Left ventricle myocardium inferior (tissue), 1 donor: ENCODE measurements around the gene TIMM10B. TPM values are rescaled to one million over a fixed set of nuclear protein-coding genes. Genes with fewer than 3 reads are reported as not detected.
"Not testable (repeated sequence)": the region's sequence is repeated elsewhere in the genome, so short reads cannot be mapped to it uniquely, and the experiment has no call there.

ENCODE experiments used
- DNase-seq: peaks from one replicate; pipeline ENCODE4 v3.0.0-alpha.2; 2020
- H3K27ac ChIP-seq: fragments of 200-600 bp; replicated peaks from 2 replicates; pipeline ENCODE4 v1.8.0; 2021
- H3K27me3 ChIP-seq: fragments of 200-600 bp; 2 replicates; pipeline ENCODE4 v1.8.0; 2021; ENCODE audit warnings: low read depth
- H3K36me3 ChIP-seq: fragments of 200-600 bp; 2 replicates; pipeline ENCODE4 v1.8.0; 2021
- H3K4me1 ChIP-seq: fragments of 200-600 bp; 2 replicates; pipeline ENCODE4 v1.8.0; 2021
- H3K4me3 ChIP-seq: fragments of 200-600 bp; 2 replicates; pipeline ENCODE4 v1.8.0; 2021; ENCODE audit warnings: mild to moderate bottlenecking, moderate library complexity
- H3K9me3 ChIP-seq: fragments of 200-600 bp; replicated peaks from 2 replicates; pipeline ENCODE4 v1.8.0; 2021
- intact Hi-C: fragments of 100-400 bp; cut with micrococcal nuclease; formaldehyde crosslinking; loops from one replicate; pipeline ENCODE4 v1.11.0; 2022
- total RNA-seq: library from RNA; stranded (reverse); fragmentation: NEBNext Ultra II Directional; extraction: Animal tissue kit (Norgen Biotek cat#: 25700); gene quantifications from one replicate; pipeline ENCODE4 v1.2.1, GENCODE V29; 2021
- TF ChIP-seq, protein P1 (sequence below): fragments of 200-600 bp; IDR thresholded peaks from 2 replicates; pipeline ENCODE4 v1.8.0; 2021; ENCODE audit warnings: antibody characterized with exemption, mild to moderate bottlenecking, borderline replicate concordance
- donor health status: DM: no; HTN: yes; CAD: no; lungs with severe emphysema.

TIMM10B gene
- total RNA-seq, 1 donor from 2014 or later: 17.9 TPM

DNA sequence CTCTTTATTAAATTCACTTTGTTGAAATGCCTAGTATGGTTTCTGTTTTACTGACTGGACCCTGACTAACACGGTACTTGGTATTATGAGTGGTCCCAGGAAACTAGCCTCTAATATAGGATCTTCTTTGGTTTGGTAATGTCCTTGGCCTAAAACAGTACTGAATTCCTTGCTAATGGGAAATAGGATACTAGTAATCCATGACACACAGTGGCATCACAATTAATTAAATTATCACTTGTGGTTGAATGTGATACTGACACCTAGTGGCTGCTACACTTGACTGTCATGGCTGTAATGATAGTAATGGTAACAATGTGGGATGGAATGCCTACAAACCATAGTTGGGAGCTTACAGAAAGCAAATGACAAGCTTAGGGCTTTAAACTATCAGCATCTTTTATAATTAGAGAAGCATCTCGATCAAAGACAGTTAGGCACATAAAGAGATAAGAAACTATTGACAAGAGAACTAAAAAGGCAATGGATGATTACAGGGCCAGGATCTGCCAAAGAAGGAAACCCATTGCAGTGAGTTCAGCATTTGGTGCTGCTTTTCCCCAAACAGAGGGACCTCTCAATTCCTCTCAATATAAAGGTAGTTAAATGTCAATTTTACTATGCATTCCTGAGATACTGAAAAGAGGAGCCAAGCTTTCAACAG, 24.4 kb downstream of the TIMM10B start:
- Histone ChIP-seq H3K4me1 (no peaks in the 10 kb centered on the region), H3K4me3 (no peak overlapping the region), H3K9me3 (no peaks in the 10 kb centered on the region), H3K27me3 (no peaks in the 10 kb centered on the region), H3K36me3 (peaks cover 45% of the 10 kb centered on the region), H3K27ac (no peak overlapping the region)
- TF ChIP-seq, protein P1, sequence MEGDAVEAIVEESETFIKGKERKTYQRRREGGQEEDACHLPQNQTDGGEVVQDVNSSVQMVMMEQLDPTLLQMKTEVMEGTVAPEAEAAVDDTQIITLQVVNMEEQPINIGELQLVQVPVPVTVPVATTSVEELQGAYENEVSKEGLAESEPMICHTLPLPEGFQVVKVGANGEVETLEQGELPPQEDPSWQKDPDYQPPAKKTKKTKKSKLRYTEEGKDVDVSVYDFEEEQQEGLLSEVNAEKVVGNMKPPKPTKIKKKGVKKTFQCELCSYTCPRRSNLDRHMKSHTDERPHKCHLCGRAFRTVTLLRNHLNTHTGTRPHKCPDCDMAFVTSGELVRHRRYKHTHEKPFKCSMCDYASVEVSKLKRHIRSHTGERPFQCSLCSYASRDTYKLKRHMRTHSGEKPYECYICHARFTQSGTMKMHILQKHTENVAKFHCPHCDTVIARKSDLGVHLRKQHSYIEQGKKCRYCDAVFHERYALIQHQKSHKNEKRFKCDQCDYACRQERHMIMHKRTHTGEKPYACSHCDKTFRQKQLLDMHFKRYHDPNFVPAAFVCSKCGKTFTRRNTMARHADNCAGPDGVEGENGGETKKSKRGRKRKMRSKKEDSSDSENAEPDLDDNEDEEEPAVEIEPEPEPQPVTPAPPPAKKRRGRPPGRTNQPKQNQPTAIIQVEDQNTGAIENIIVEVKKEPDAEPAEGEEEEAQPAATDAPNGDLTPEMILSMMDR: peak; percentile 80
- DNase-seq: no peak
- intact Hi-C loops: loop anchor here (5.0 kb wide), 1 partner anchor 128 kb away; no protein-coding TSS in a partner anchor

GRCh38 chr11:6516865-6517264, 35.6 kb downstream of the TIMM10B start:
- H3K36me3 ChIP-seq: peaks cover 61% of the 10 kb centered on the region

DNA sequence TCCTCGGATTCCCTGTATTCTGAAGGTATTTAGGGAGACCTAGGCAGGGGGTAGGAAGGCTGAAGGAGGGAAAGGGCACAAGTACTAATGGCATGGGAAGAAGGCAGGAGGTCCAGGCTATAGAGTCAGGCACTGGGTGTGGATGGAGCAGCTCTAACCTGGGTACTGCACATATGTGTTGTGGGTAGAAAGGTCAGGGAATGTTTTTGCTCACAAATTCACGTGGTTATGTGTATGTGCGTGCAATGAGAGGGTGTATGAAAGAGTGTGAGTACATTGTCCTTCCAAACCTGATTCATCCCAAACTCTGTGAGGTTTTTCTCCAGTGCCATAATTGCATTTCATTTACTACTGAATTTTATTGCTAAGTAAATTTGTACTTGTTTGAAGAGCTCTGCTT, 39.0 kb downstream of the TIMM10B start:
- H3K9me3 ChIP-seq: no peaks in the 10 kb centered on the region
- no peak for DNase-seq
- no peak overlapping the region for H3K4me3 ChIP-seq
- no peaks in the 10 kb centered on the region for H3K27me3 ChIP-seq
- intact Hi-C loops: no loop called here
- TF ChIP-seq, protein P1: no peak
- no peak overlapping the region for H3K27ac ChIP-seq
- H3K4me1 ChIP-seq: peaks cover 18% of the 10 kb centered on the region
- peaks cover 39% of the 10 kb centered on the region for H3K36me3 ChIP-seq

More at GRCh38 chr11:6516865-6517264, 35.6 kb downstream of the TIMM10B start:
- intact Hi-C loops: no loop called here
- no peak overlapping the region for H3K27ac ChIP-seq
- DNase-seq: no peak
- H3K4me3 ChIP-seq: no peak overlapping the region
- peaks cover 6% of the 10 kb centered on the region for H3K9me3 ChIP-seq
- H3K4me1 ChIP-seq: peaks cover 21% of the 10 kb centered on the region
- TF ChIP-seq, protein P1: no peak
- H3K27me3 ChIP-seq: no peaks in the 10 kb centered on the region

GRCh38 chr11:6521946-6522345, 40.6 kb downstream of the TIMM10B start:
- intact Hi-C loops, H3K4me1 ChIP-seq, H3K9me3 ChIP-seq, H3K4me3 ChIP-seq, DNase-seq, H3K27ac ChIP-seq, H3K27me3 ChIP-seq: not testable (repeated sequence)
- peaks cover 34% of the 10 kb centered on the region for H3K36me3 ChIP-seq

DNA sequence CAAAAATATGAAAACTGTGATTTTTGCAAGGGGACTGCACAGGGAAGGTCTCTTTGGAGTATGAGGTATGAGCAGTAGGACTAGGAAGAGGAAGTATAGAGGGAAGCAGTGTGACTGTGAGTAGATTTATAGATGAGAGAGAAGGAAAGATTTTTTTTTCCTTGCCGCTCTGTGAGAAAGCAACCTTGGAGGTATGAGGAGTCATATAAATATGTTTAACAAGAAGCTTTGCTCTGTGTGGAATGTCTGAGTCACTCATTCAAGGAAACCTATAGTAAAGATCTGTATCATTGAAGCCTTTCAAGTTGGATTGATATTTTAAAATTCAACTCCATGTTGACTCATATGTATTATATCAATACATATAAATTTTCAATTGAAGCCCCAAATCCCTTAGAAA, 42.0 kb downstream of the TIMM10B start:
- no peak for DNase-seq
- Histone ChIP-seq H3K27ac (no peak overlapping the region), H3K9me3 (no peaks in the 10 kb centered on the region), H3K36me3 (peaks cover 34% of the 10 kb centered on the region), H3K4me1 (no peaks in the 10 kb centered on the region), H3K4me3 (no peak overlapping the region), H3K27me3 (no peaks in the 10 kb centered on the region)
- TF ChIP-seq, protein P1: no peak
- intact Hi-C loops: no loop called here

DNA sequence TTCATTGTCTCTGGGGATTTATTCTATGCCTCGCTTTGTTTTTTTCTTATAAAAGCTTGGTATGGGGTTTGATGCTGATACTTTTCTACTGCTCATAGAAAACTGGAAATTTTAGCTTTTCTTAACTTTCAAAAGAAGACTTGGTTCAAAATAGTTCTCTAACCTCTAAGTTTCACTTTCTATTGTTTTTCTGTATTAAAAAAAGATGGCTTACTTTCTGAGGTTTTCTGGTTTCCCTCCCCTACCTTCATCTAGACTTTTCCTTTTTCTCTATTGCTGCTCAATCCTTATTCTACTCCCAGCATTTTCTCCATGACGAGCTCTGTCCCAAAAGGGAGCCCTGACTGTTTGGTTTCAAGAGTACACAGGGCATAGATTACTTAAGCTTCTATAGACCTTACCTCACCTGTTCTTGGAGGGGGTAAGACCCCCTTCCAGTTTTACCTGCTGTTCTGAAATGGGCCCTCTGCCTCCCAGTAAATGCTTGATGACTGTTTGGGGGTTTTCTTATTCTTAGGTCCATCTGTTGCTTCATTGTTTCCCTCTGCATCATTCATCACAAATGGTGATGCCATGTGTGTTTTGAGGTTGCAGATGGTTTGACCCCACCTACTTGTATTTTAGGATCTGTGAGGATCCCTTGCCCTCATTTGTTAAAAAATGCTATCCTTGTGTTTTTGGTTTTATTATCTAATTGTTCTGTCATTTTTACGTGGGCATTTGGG, 45.3 kb downstream of the TIMM10B start:
- Histone ChIP-seq H3K27ac (no peak overlapping the region), H3K4me1 (no peaks in the 10 kb centered on the region), H3K36me3 (peaks cover 16% of the 10 kb centered on the region), H3K4me3 (no peak overlapping the region), H3K9me3 (no peaks in the 10 kb centered on the region), H3K27me3 (no peaks in the 10 kb centered on the region)
- no peak for DNase-seq
- intact Hi-C loops: no loop called here
- TF ChIP-seq, protein P1: no peak
